Spleen (tissue), 11 donors: Measurements from ENCODE around the gene DNAJC18. TPM values are rescaled to one million over a fixed set of nuclear protein-coding genes. Genes with fewer than 3 reads are reported as not detected.
"Not testable (repeated sequence)": the region's sequence is repeated elsewhere in the genome, so short reads cannot be mapped to it uniquely, and the experiment has no call there.

Experiments used
- DNase-seq: peaks from one replicate; pipeline ENCODE4 v3.0.0-alpha.2; 2020
- H3K27ac ChIP-seq, 8 donors: fragments of 200-600 bp; sonication (generic) in 7 of 8; 1 replicate in 4 of 8; 2 replicates in 4 of 8; pipeline versions ENCODE4 v1.5.0 to v1.8.0; 2016 to 2021; ENCODE audit warnings: inconsistent platforms in 4 of 8, mild to moderate bottlenecking in 4 of 8, moderate library complexity in 1 of 8
- H3K27me3 ChIP-seq, 7 donors: fragments of 200-600 bp; sonication (generic) in 6 of 7; replicated peaks in 1 of 7; 1 replicate in 4 of 7; 2 replicates in 3 of 7; pipeline versions ENCODE4 v1.5.0 to v1.8.0; 2016 to 2021; ENCODE audit warnings: inconsistent platforms in 3 of 7, mild to moderate bottlenecking in 1 of 7
- H3K36me3 ChIP-seq, 6 donors: fragments of 200-600 bp; sonication (generic) in 5 of 6; 1 replicate in 4 of 6; 2 replicates in 2 of 6; pipeline versions ENCODE4 v1.5.0 to v1.8.0; 2016 to 2021; ENCODE audit warnings: inconsistent platforms in 2 of 6
- H3K4me1 ChIP-seq, 6 donors: fragments of 200-600 bp; sonication (generic) in 5 of 6; 1 replicate in 3 of 6; 2 replicates in 3 of 6; pipeline versions ENCODE4 v1.5.0 to v1.8.0; 2016 to 2021; ENCODE audit warnings: inconsistent platforms in 3 of 6
- H3K4me3 ChIP-seq, 8 donors: fragments of 200-600 bp; sonication (generic) in 7 of 8; 1 replicate in 4 of 8; 2 replicates in 4 of 8; pipeline versions ENCODE4 v1.5.0 to v1.8.0; 2016 to 2021; ENCODE audit warnings: inconsistent platforms in 4 of 8, mild to moderate bottlenecking in 4 of 8, moderate library complexity in 2 of 8
- H3K9me3 ChIP-seq, 8 donors: fragments of 200-600 bp; sonication (generic) in 7 of 8; 1 replicate in 4 of 8; 2 replicates in 4 of 8; pipeline versions ENCODE4 v1.5.0 to v1.8.0; 2016 to 2021; ENCODE audit warnings: inconsistent platforms in 4 of 8
- POLR2A ChIP-seq, 3 donors: fragments of 450-650 bp; IDR thresholded peaks; one replicate each; pipeline ENCODE4 v1.5.1; 2017; ENCODE audit warnings: antibody characterized with exemption in 3 of 3, mild to moderate bottlenecking in 1 of 3
- POLR2AphosphoS5 ChIP-seq, 3 donors: sonication (generic); formaldehyde crosslinking; IDR thresholded peaks; one replicate each; pipeline ENCODE4 v1.5.1; 2017; ENCODE audit warnings: antibody characterized with exemption in 3 of 3
- WGBS, 5 donors: extraction: QIAGEN DNeasy Blood & Tissue Kit in 3 of 5; methylation state at CpG; one replicate each; pipeline versions ENCODE4 v1.1.5 to v1.1.7; 2013 to 2018; 5-methylcytosine and 5-hydroxymethylcytosine counted together
- intact Hi-C: fragments of 100-400 bp; cut with DNase I; formaldehyde crosslinking; loops from one replicate; pipeline ENCODE4 v1.15.0; 2023; ENCODE audit warnings: low total_unique reads
- polyA plus RNA-seq, 3 donors: library from polyadenylated mRNA; stranded (reverse); fragments of 200-250 nt; gene quantifications; one replicate each; pipeline ENCODE4 v1.2.1, GENCODE V29; 2013
- total RNA-seq, 7 donors: library from RNA; depleted of rRNA in 3 of 7; stranded (reverse); fragments of >200 nt in 3 of 7; fragmentation: NEBNext Ultra II Directional in 4 of 7; extraction: Animal tissue kit (Norgen Biotek cat#: 25700) in 4 of 7; gene quantifications; one replicate each; pipeline versions ENCODE4 v1.1.0 to v1.2.1, GENCODE V29; 2016 to 2021
- TF ChIP-seq, protein P1 (sequence below), 11 experiments: fragments of 200-600 bp in 7 of 11; fragments of 450-650 bp in 4 of 11; sonication (generic) in 4 of 11; IDR thresholded peaks in 8 of 11; conservative IDR thresholded peaks in 3 of 11; 1 replicate in 7 of 11; 2 replicates in 4 of 11; pipeline versions ENCODE4 v1.4.0 to v1.8.0; 2016 to 2021; ENCODE audit warnings: antibody characterized with exemption in 11 of 11, inconsistent platforms in 4 of 11, mild to moderate bottlenecking in 1 of 11
- donor health status: healthy with polysubstance abuse.
- donor health status: DM: no; HTN: no; CAD: no; lungs with moderate emphysema.
- donor health status: DM: no; HTN: no; CAD: no.
- donor health status: Bipolar disorder and iron deficiency.
- donor health status: healthy.
- donor health status: DM: no; HTN: no; CAD: no.
- donor health status: DM: yes; HTN: yes; CAD: no.

Gene DNAJC18
- total and polyA plus RNA-seq, 10 donors: 1.3 to 10.8 (median 7.1) TPM

DNA sequence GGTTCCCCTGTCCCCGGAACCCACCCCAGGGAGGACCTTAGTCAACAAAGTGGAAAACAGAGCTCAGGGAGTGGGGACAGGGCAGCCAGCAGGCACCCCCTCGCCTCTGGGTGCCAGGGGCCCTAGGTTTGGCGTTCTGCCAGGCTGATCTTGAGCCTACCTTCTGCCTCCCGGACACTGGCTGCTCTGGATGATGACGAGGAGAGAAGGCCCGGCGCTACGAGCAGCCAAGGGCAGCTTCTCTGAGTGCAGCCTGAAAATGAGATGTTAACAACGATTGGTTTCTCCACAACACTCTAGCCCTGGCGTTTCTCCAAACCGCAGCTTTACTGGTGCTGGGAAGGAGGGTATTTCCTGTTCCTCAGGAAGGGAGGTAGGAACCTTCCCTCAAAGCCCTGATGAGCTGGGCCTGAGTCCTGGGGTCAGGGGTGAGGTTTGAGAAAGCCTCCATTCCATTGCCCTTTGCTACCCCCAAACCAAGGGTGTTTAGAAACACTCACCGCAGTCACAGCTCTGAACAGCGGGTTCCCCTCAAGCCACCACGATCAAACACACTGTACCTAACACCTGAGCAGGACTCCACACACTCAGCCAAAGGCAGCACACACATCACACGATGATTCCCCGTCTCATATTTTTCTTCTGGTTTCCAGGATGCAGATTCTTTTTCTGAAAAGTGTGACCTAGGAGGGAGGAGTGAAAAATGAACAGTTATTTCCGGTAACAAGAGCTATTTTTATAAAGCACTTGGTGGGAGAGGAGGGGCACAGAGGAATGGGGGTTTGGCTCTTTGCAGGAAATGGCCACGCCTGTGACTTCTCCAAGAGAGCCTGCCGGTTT lies 42.9 kb upstream of the DNAJC18 start, which contains the start of gene STING1:
TSS of gene STING1 (minus strand) at position 709 of the 840 bp plus-strand sequence. CDS start 1,054 bp downstream, outside the sequence.
- 3 to 10% (median 4%) methylated on average over 15 to 19 of the region's 19 CpGs for WGBS, 5 donors
- Histone ChIP-seq H3K36me3 (peaks cover 0 to 34% (median 20%) of the 10 kb centered on the region in 6 donors), H3K27ac (peak within 1 kb of the TSS; percentile 89 to 97 (median 92)), H3K4me3 (peak within 1 kb of the TSS; percentile 42 to 73 (median 56)), H3K27me3 (no peaks in the 10 kb centered on the region), H3K9me3 (no peaks in the 10 kb centered on the region), H3K4me1 (peaks cover 7 to 79% (median 59%) of the 10 kb centered on the region in 6 donors)
- TF ChIP-seq POLR2A (IDR thresholded peaks at IDR 0.05): peak in 1 of 3 donors; percentile 37
- peak; percentile 72 to 79 (median 78) for TF ChIP-seq POLR2AphosphoS5 (IDR thresholded peaks at IDR 0.05)
- TF ChIP-seq, protein P1, sequence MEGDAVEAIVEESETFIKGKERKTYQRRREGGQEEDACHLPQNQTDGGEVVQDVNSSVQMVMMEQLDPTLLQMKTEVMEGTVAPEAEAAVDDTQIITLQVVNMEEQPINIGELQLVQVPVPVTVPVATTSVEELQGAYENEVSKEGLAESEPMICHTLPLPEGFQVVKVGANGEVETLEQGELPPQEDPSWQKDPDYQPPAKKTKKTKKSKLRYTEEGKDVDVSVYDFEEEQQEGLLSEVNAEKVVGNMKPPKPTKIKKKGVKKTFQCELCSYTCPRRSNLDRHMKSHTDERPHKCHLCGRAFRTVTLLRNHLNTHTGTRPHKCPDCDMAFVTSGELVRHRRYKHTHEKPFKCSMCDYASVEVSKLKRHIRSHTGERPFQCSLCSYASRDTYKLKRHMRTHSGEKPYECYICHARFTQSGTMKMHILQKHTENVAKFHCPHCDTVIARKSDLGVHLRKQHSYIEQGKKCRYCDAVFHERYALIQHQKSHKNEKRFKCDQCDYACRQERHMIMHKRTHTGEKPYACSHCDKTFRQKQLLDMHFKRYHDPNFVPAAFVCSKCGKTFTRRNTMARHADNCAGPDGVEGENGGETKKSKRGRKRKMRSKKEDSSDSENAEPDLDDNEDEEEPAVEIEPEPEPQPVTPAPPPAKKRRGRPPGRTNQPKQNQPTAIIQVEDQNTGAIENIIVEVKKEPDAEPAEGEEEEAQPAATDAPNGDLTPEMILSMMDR (IDR thresholded peaks at IDR 0.05 in 8 of 11, conservative IDR thresholded peaks at IDR 0.05 in 3 of 11): no peak
- DNase-seq: peak; percentile 88
- intact Hi-C loops: no loop called here

DNA sequence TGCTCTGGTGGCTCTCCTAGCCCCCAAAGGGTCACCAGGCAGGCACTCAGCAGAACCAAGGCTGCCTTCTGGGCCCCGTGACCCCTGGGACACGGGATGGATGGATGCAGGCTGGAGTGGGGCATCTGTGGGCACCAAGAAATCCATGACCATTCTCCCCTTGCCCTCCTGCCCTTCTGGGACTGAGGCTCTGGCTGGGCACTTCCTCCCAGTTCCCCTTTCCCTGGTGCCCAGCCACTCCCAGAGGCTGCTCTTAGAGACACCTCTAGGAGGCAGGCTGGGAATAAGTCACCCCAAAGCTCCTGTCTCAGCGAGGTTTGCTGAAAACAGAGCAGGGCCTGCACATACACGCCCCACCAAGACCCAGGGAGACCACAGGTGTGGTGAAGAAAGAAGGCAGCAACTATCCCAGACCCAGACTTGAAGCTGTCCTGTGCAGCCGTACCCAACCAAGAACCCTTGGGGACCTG lies 42.3 kb upstream of the DNAJC18 start:
- intact Hi-C loops: no loop called here
- 9 to 32% (median 11%) methylated on average over 5 of the region's 5 CpGs for WGBS, 5 donors
- TF ChIP-seq POLR2A (IDR thresholded peaks at IDR 0.05) (no peak), POLR2AphosphoS5 (IDR thresholded peaks at IDR 0.05) (no peak)
- TF ChIP-seq, protein P1 (IDR thresholded peaks at IDR 0.05 in 8 of 11, conservative IDR thresholded peaks at IDR 0.05 in 3 of 11): no peak
- H3K9me3 ChIP-seq: no peaks in the 10 kb centered on the region
- peaks cover 0 to 40% (median 27%) of the 10 kb centered on the region in 6 donors for H3K36me3 ChIP-seq
- H3K4me3 ChIP-seq: peak overlapping the region; percentile 42 to 73 (median 56)
- H3K4me1 ChIP-seq: peaks cover 7 to 85% (median 62%) of the 10 kb centered on the region in 6 donors
- DNase-seq: peak; percentile 78
- peak overlapping the region; percentile 89 to 97 (median 92) for H3K27ac ChIP-seq
- no peaks in the 10 kb centered on the region for H3K27me3 ChIP-seq

DNA sequence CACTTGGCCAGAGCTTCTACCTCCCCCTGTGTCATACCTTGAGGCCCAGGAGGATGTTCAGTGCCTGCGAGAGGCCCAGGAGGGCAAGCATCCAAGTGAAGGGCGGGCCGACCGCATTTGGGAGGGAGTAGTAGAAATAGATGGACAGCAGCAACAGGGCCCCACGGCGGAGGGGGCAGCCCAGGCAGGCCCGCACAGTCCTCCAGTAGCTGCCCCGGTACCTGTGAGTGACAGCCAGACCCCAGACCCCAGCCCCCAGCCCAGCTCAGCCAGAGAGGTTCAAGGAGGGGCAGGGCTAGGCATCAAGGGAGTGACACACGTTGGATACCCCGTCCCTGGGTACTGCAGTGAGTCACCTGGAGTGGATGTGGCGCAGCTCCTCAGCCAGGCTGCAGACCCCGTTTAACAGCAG lies 41.8 kb upstream of the DNAJC18 start:
- peak; percentile 78 for DNase-seq
- peak overlapping the region; percentile 89 to 97 (median 92) for H3K27ac ChIP-seq
- intact Hi-C loops: no loop called here
- peak overlapping the region; percentile 42 to 73 (median 56) for H3K4me3 ChIP-seq
- no peaks in the 10 kb centered on the region for H3K9me3 ChIP-seq
- no peaks in the 10 kb centered on the region for H3K27me3 ChIP-seq
- peaks cover 0 to 45% (median 31%) of the 10 kb centered on the region in 6 donors for H3K36me3 ChIP-seq
- WGBS, 5 donors: 19 to 42% (median 28%) methylated on average over 6 to 12 of the region's 12 CpGs
- peaks cover 7 to 90% (median 66%) of the 10 kb centered on the region in 6 donors for H3K4me1 ChIP-seq
- TF ChIP-seq POLR2A (IDR thresholded peaks at IDR 0.05): no peak
- peak in 1 of 3 donors; percentile 8 for TF ChIP-seq POLR2AphosphoS5 (IDR thresholded peaks at IDR 0.05)

DNA sequence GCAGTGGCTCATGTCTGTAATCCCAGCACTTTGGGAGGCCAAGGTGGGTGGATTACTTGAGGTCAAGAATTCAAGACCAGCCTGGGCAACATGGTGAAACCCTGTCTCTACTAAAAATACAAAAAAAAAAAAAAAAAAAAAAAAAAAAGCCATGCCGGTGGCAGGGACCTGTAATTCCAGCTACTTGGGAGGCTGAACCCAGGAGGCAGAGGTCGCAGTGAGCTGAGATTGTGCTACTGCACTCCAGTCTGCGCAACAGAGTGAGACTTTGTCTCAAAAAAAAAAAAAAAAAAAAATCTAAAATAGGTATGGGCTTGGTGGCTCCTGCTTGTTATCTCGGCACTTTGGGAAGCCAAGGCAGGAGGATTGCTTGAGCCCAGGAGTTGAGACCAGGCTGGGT lies 40.4 kb upstream of the DNAJC18 start:
- intact Hi-C loops, H3K9me3 ChIP-seq, H3K27me3 ChIP-seq, DNase-seq, H3K4me3 ChIP-seq: not testable (repeated sequence)
- H3K27ac ChIP-seq: peak overlapping the region in 4 of 8 donors; percentile 89 to 97 (median 95)
- peaks cover 0 to 59% (median 36%) of the 10 kb centered on the region in 6 donors for H3K36me3 ChIP-seq
- H3K4me1 ChIP-seq: peaks cover 12 to 100% (median 79%) of the 10 kb centered on the region in 6 donors
- 86 to 95% (median 91%) methylated on average over 4 of the region's 4 CpGs for WGBS, 5 donors

DNA sequence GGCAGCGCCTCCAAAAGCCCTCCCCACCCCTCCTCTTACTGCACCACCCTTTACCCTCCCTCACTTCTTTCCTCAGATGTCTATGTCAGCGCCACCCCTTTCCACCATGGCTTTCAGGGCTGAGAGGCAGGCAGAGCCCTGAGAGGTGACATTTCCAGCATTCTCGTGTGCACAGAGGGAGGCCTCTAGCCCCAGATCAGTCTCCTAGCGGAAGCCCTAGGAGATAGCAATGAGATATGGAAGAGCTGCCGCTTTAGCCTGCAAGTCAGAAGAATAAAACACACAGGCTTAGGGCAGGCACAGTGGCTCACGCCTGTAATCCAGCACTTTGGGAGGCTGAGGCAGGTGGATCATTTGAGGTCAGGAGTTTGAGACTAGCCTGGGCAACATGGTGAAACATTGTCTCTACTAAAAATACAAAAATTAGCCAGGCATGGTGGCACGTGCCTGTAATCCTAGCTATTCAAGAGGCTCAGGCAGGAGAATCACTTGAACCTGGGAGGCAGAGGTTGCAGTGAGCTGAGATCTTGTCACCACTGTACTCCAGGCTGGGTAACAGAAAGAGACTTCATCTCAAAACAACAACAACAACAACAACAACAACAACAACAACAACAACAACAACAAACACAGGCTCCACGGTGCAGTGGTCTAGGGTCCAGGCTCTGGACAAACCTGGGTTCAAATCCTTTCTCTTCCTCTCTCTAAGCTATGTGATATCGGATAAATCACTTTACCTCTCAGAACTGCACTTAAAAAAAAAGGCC lies 39.5 kb upstream of the DNAJC18 start:
- H3K27ac ChIP-seq: peak overlapping the region in 4 of 8 donors; percentile 15 to 89 (median 35)
- H3K36me3 ChIP-seq: peaks cover 0 to 62% (median 36%) of the 10 kb centered on the region in 6 donors
- WGBS, 5 donors: 73 to 86% (median 79%) methylated on average over 9 of the region's 9 CpGs
- H3K4me1 ChIP-seq: peaks cover 19 to 100% (median 83%) of the 10 kb centered on the region in 6 donors
- H3K9me3 ChIP-seq, H3K4me3 ChIP-seq, DNase-seq, H3K27me3 ChIP-seq, intact Hi-C loops: not testable (repeated sequence)
